HepG2 (cell line): Measurements from ENCODE around the gene STMN3. TPM values are rescaled to one million over a fixed set of nuclear protein-coding genes. Genes with fewer than 3 reads are reported as not detected.

Experiments used
- HMGXB4 ChIP-seq, 2 experiments: sonication (generic) in 1 of 2; formaldehyde crosslinking in 1 of 2; IDR thresholded peaks; 2 replicates each; pipeline versions ENCODE4 v1.4.0 to v1.6.1; 2018 to 2020; ENCODE audit warnings: missing genetic modification reagents in 2 of 2, borderline replicate concordance in 1 of 2, low read depth in 1 of 2, mild to moderate bottlenecking in 1 of 2, missing biosample characterization in 1 of 2
- ISX ChIP-seq: sonication (generic); formaldehyde crosslinking; conservative IDR thresholded peaks from 2 replicates; pipeline ENCODE4 v1.5.0; 2020; ENCODE audit warnings: missing genetic modification reagents
- MED8 ChIP-seq: sonication (generic); formaldehyde crosslinking; IDR thresholded peaks from 2 replicates; pipeline ENCODE4 v1.8.1; 2023; ENCODE audit warnings: mild to moderate bottlenecking, missing genetic modification reagents; ENCODE audit not compliant: insufficient replicate concordance
- NR2C2 ChIP-seq: sonication (generic); formaldehyde crosslinking; IDR thresholded peaks from 2 replicates; pipeline ENCODE4 v1.4.0; 2020; ENCODE audit warnings: missing genetic modification reagents, mild to moderate bottlenecking, moderate library complexity, borderline replicate concordance
- SAFB2 ChIP-seq: sonication (generic); formaldehyde crosslinking; IDR thresholded peaks from 2 replicates; pipeline ENCODE4 v1.5.1; 2020; ENCODE audit warnings: missing genetic modification reagents, low read depth, mild to moderate bottlenecking, borderline replicate concordance
- U2AF2 ChIP-seq: fragments of 200-400 bp; formaldehyde crosslinking; IDR thresholded peaks from 2 replicates; pipeline ENCODE4 v1.6.1; 2017; ENCODE audit warnings: low read depth, mild to moderate bottlenecking, low read length
- ZFP36 ChIP-seq: fragments of 150-350 bp; IDR thresholded peaks from 2 replicates; pipeline ENCODE4 v1.6.1; 2018; ENCODE audit warnings: borderline replicate concordance, low read length, low read depth; ENCODE audit not compliant: partially characterized antibody
- ZNF10 ChIP-seq: sonication (generic); formaldehyde crosslinking; IDR thresholded peaks from 2 replicates; pipeline ENCODE4 v1.4.0; 2020; ENCODE audit warnings: mild to moderate bottlenecking, low read depth, missing genetic modification reagents, borderline replicate concordance
- ZNF101 ChIP-seq: sonication (generic); formaldehyde crosslinking; IDR thresholded peaks from 2 replicates; pipeline ENCODE4 v1.4.0; 2020; ENCODE audit warnings: mild to moderate bottlenecking, low read depth, missing genetic modification reagents, borderline replicate concordance
- ZNF142 ChIP-seq: sonication (generic); formaldehyde crosslinking; IDR thresholded peaks from 2 replicates; pipeline ENCODE4 v1.4.0; 2020; ENCODE audit warnings: missing genetic modification reagents
- ZNF207 ChIP-seq: fragments of 450-650 bp; IDR thresholded peaks from 2 replicates; pipeline ENCODE4 v1.6.1; 2016; ENCODE audit warnings: antibody characterized with exemption, borderline replicate concordance
- ZNF230 ChIP-seq: sonication (generic); formaldehyde crosslinking; IDR thresholded peaks from 2 replicates; pipeline ENCODE4 v1.4.0; 2020; ENCODE audit warnings: mild to moderate bottlenecking, missing genetic modification reagents
- ZNF605 ChIP-seq: sonication (generic); formaldehyde crosslinking; IDR thresholded peaks from 2 replicates; pipeline ENCODE4 v1.8.0; 2022; ENCODE audit warnings: mild to moderate bottlenecking, missing genetic modification reagents
- ZNF639 ChIP-seq: conservative IDR thresholded peaks from 2 replicates; pipeline ENCODE4 v1.6.1; 2018; ENCODE audit warnings: missing genetic modification reagents
- ZNF737 ChIP-seq: sonication (generic); formaldehyde crosslinking; IDR thresholded peaks from 2 replicates; pipeline ENCODE4 v1.5.0; 2020; ENCODE audit warnings: missing genetic modification reagents, mild to moderate bottlenecking, borderline replicate concordance
- ZNF746 ChIP-seq: sonication (generic); formaldehyde crosslinking; IDR thresholded peaks from 2 replicates; pipeline ENCODE4 v1.8.0; 2022; ENCODE audit warnings: mild to moderate bottlenecking, missing genetic modification reagents
- ZNF883 ChIP-seq: sonication (generic); formaldehyde crosslinking; IDR thresholded peaks from 2 replicates; pipeline ENCODE4 v1.5.1; 2020; ENCODE audit warnings: mild to moderate bottlenecking, missing genetic modification reagents; ENCODE audit errors: not compliant biosample characterization
- polyA plus RNA-seq, 8 experiments: library from polyadenylated mRNA; depleted of rRNA in 3 of 8; stranded (reverse) in 7 of 8; unstranded in 1 of 8; fragments of >200 nt; fragmentation: Illumina TruSeq in 4 of 8; extraction: Trizol in 4 of 8; gene quantifications; 2 replicates each; pipeline versions ENCODE4 v1.2.1 to v1.2.3, GENCODE V29; 2011 to 2016; ENCODE audit warnings: low read depth in 4 of 8, missing spikeins in 1 of 8, mixed read lengths in 1 of 8; ENCODE audit not compliant: insufficient read depth in 1 of 8
- total RNA-seq, 5 experiments: library from RNA; depleted of rRNA; stranded (reverse); fragments of >200 nt; fragmentation: Illumina TruSeq; extraction: Trizol; gene quantifications; 2 replicates each; pipeline ENCODE4 v1.2.3, GENCODE V29; 2016; ENCODE audit warnings: low read depth in 1 of 5
- TF ChIP-seq, protein P1 (sequence below): sonication (generic); formaldehyde crosslinking; IDR thresholded peaks from 2 replicates; pipeline ENCODE4 v1.9.0; 2022; ENCODE audit warnings: missing genetic modification reagents, mild to moderate bottlenecking, borderline replicate concordance

STMN3 gene
- total and polyA plus RNA-seq, 2 of the 13 experiments (the other 11 are each of a cell fraction or from before 2014, with no cell fraction given): 21.0 to 48.3 TPM

- TF ChIP-seq ZNF142 (no peak), ISX (CRISPR knock-in tag) (no peak), ZFP36 (no peak), ZNF207 (no peak), ZNF746 (CRISPR knock-in tag) (no peak), ZNF605 (CRISPR knock-in tag) (no peak; the same call in 1 of the 2 replicates), ZNF883 (CRISPR knock-in tag) (no peak), NR2C2 (CRISPR knock-in tag) (peak; percentile 8; the same call in 1 of the 2 replicates), MED8 (CRISPR knock-in tag) (peak; percentile 36), HMGXB4 (CRISPR knock-in tag; IDR thresholded peaks at IDR 0.05; ENCODE audit: borderline replicate concordance in 1 of 2, low read depth in 1 of 2) (no peak), ZNF10 (CRISPR knock-in tag) (no peak), ZNF737 (CRISPR knock-in tag) (peak; percentile 82; the same call in 1 of the 2 replicates), ZNF101 (CRISPR knock-in tag) (no peak), ZNF639 (CRISPR knock-in tag) (0 out of 2 replicates have a peak, but pooled peaks have one; percentile 5), U2AF2 (no peak), ZNF230 (CRISPR knock-in tag) (no peak), SAFB2 (CRISPR knock-in tag) (no peak)
- TF ChIP-seq, protein P1, sequence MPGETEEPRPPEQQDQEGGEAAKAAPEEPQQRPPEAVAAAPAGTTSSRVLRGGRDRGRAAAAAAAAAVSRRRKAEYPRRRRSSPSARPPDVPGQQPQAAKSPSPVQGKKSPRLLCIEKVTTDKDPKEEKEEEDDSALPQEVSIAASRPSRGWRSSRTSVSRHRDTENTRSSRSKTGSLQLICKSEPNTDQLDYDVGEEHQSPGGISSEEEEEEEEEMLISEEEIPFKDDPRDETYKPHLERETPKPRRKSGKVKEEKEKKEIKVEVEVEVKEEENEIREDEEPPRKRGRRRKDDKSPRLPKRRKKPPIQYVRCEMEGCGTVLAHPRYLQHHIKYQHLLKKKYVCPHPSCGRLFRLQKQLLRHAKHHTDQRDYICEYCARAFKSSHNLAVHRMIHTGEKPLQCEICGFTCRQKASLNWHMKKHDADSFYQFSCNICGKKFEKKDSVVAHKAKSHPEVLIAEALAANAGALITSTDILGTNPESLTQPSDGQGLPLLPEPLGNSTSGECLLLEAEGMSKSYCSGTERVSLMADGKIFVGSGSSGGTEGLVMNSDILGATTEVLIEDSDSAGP (CRISPR knock-in tag): no peak
These were observed 5.5 kb upstream of the STMN3 start (continued) for GRCh38 chr20:63658749-63659187.
